MCF 10A (cell line): ENCODE data around the gene CDKN1C. TPM values are rescaled to one million over a fixed set of nuclear protein-coding genes. Genes with fewer than 3 reads are reported as not detected.
A peak's percentile ranks its signal among the peaks of the same experiment; 100 is the strongest.

Experiments
- BruUV-seq: library from RNA; stranded (reverse); fragments of 400-500 nt; replicated peaks from 2 replicates; lab custom pipeline; 2021; lab: Mats Ljungman, UMichigan
- CTCF ChIA-PET: fragments of 300-600 bp; sonication (Branson Sonifier 250); formaldehyde crosslinking; extraction: SDS; loops from one replicate; lab custom pipeline; 2021; ENCODE audit warnings: antibody characterized with exemption, inconsistent platforms; lab: Yijun Ruan, JAX
- POLR2A ChIA-PET: fragments of 300-600, 350-650 bp; sonication (Branson Sonifier 250); formaldehyde crosslinking; extraction: SDS; loops from one replicate; lab custom pipeline; 2020; ENCODE audit warnings: antibody characterized with exemption, inconsistent platforms; lab: Yijun Ruan, JAX
- DNase-seq: peaks from one replicate; pipeline ENCODE4 v3.0.0-alpha.2; 2018; ENCODE audit not compliant: unreplicated experiment
- H3K27ac Mint-ChIP-seq: one replicate; pipeline ENCODE4 v1.8.0; 2022; ENCODE audit warnings: mild to moderate bottlenecking, low read depth, mixed read lengths; ENCODE audit not compliant: unreplicated experiment
- H3K27me3 Mint-ChIP-seq: one replicate; pipeline ENCODE4 v1.8.0; 2022; ENCODE audit warnings: mixed read lengths; ENCODE audit not compliant: insufficient read depth, unreplicated experiment
- H3K36me3 Mint-ChIP-seq: one replicate; pipeline ENCODE4 v1.8.0; 2022; ENCODE audit warnings: mild to moderate bottlenecking, moderate library complexity, mixed read lengths; ENCODE audit not compliant: insufficient read depth, unreplicated experiment
- H3K4me1 Mint-ChIP-seq: one replicate; pipeline ENCODE4 v1.8.0; 2022; ENCODE audit warnings: mixed read lengths; ENCODE audit not compliant: insufficient read depth, unreplicated experiment
- H3K4me3 Mint-ChIP-seq: one replicate; pipeline ENCODE4 v1.8.0; 2022; ENCODE audit warnings: mild to moderate bottlenecking, moderate library complexity, mixed read lengths; ENCODE audit not compliant: unreplicated experiment
- H3K9me3 Mint-ChIP-seq: one replicate; pipeline ENCODE4 v1.8.0; 2022; ENCODE audit warnings: mixed read lengths; ENCODE audit not compliant: unreplicated experiment
- CTCF ChIP-seq: fragments of 200-600 bp; IDR thresholded peaks from one replicate; pipeline ENCODE4 v1.8.0; 2022; ENCODE audit warnings: antibody characterized with exemption, mild to moderate bottlenecking; ENCODE audit not compliant: unreplicated experiment
- intact Hi-C: fragments of 100-400 bp; cut with micrococcal nuclease; formaldehyde crosslinking; loops from 2 replicates; pipeline ENCODE4 v1.14.1; 2022
- total RNA-seq: library from RNA; stranded (reverse); gene quantifications from 2 replicates; pipeline ENCODE4 v1.2.3, GENCODE V29; 2022

The CDKN1C gene
- total RNA-seq, 1 experiment from 2014 or later: 6.9 TPM

DNA sequence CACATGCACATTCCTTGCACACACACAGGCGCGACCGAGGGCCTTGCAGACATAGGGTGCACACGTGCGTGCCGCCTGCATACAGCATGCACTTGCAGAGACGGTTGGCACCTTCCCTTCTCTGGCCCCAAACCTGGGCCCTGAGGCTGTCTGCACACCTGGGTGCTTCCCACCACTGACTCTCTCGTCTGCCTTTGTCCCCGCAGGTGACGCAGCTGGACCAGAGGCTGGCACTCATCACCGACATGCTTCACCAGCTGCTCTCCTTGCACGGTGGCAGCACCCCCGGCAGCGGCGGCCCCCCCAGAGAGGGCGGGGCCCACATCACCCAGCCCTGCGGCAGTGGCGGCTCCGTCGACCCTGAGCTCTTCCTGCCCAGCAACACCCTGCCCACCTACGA is 38.0 kb downstream of the CDKN1C start:
- no TSS peak for BruUV-seq
- H3K9me3 Mint-ChIP-seq: no peaks in the 10 kb centered on the region
- peaks cover 17% of the 10 kb centered on the region for H3K4me1 Mint-ChIP-seq
- H3K4me3 Mint-ChIP-seq: no peak overlapping the region
- CTCF ChIA-PET: no interaction called here
- no peak for TF ChIP-seq CTCF
- H3K27ac Mint-ChIP-seq: no peak overlapping the region
- POLR2A ChIA-PET: no interaction called here
- H3K36me3 Mint-ChIP-seq: peaks cover 7% of the 10 kb centered on the region
- H3K27me3 Mint-ChIP-seq: no peaks in the 10 kb centered on the region
- no peak for DNase-seq
- intact Hi-C loops: no loop called here

GRCh38 chr11:2846470-2846869 is 39.1 kb downstream of the CDKN1C start:
- no TSS peak for BruUV-seq
- H3K27me3 Mint-ChIP-seq: no peaks in the 10 kb centered on the region
- intact Hi-C loops: no loop called here

DNA sequence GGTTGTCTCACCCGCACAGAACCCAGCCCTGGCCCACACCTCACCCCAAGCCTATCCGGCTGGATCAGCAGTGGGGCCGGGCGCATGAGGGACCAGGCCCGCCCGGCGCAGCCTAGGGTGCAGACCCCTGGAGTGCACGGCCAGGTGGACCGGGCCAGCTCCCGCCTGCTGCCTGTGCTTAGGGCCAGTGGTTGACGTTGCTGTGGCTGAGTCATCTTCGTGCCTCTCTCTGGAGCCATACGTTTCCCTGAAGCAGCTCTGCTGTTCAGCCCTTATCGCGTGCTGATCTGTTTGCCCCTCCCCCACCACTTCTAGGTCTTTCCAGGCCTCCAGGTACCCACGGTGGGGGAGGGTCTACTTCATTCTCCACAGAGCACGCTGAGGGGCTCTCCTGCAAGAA is 39.5 kb downstream of the CDKN1C start:
- intact Hi-C loops: no loop called here
- H3K27me3 Mint-ChIP-seq: no peaks in the 10 kb centered on the region
- peaks cover 17% of the 10 kb centered on the region for H3K4me1 Mint-ChIP-seq
- no peak for TF ChIP-seq CTCF
- ChIA-PET CTCF (no interaction called here), POLR2A (no interaction called here)
- no TSS peak for BruUV-seq
- no peaks in the 10 kb centered on the region for H3K9me3 Mint-ChIP-seq
- no peak overlapping the region for H3K27ac Mint-ChIP-seq
- H3K4me3 Mint-ChIP-seq: no peak overlapping the region
- peak; percentile 33 for DNase-seq
- H3K36me3 Mint-ChIP-seq: peaks cover 7% of the 10 kb centered on the region

More at GRCh38 chr11:2846470-2846869, 39.1 kb downstream of the CDKN1C start:
- ChIA-PET POLR2A (no interaction called here), CTCF (no interaction called here)
- TF ChIP-seq CTCF: no peak
- Mint-ChIP-seq H3K27ac (no peak overlapping the region), H3K4me3 (no peak overlapping the region), H3K36me3 (peaks cover 7% of the 10 kb centered on the region), H3K4me1 (peaks cover 17% of the 10 kb centered on the region), H3K9me3 (no peaks in the 10 kb centered on the region)
- DNase-seq: no peak

- H3K36me3 Mint-ChIP-seq: peaks cover 7% of the 10 kb centered on the region
- H3K4me1 Mint-ChIP-seq: peaks cover 22% of the 10 kb centered on the region
- no peaks in the 10 kb centered on the region for H3K27me3 Mint-ChIP-seq
- H3K9me3 Mint-ChIP-seq: no peaks in the 10 kb centered on the region
- ChIA-PET CTCF (no interaction called here), POLR2A (interaction anchor here (1.2 kb wide), 1 partner anchor 18 kb away, joined by 4 read pairs; no protein-coding TSS in a partner anchor)
- no peak overlapping the region for H3K27ac Mint-ChIP-seq
- TF ChIP-seq CTCF: no peak
- DNase-seq: no peak
- no peak overlapping the region for H3K4me3 Mint-ChIP-seq
- intact Hi-C loops: no loop called here
- BruUV-seq: no TSS peak
Observed at GRCh38 chr11:2844996-2845395, 40.6 kb downstream of the CDKN1C start.
